ENCODE measurements around the gene RP9. TPM values are rescaled to one million over a fixed set of nuclear protein-coding genes. Genes with fewer than 3 reads are reported as not detected.

RP9 gene
- total RNA-seq, 1 donor from 2014 or later: 29.4 TPM

DNA sequence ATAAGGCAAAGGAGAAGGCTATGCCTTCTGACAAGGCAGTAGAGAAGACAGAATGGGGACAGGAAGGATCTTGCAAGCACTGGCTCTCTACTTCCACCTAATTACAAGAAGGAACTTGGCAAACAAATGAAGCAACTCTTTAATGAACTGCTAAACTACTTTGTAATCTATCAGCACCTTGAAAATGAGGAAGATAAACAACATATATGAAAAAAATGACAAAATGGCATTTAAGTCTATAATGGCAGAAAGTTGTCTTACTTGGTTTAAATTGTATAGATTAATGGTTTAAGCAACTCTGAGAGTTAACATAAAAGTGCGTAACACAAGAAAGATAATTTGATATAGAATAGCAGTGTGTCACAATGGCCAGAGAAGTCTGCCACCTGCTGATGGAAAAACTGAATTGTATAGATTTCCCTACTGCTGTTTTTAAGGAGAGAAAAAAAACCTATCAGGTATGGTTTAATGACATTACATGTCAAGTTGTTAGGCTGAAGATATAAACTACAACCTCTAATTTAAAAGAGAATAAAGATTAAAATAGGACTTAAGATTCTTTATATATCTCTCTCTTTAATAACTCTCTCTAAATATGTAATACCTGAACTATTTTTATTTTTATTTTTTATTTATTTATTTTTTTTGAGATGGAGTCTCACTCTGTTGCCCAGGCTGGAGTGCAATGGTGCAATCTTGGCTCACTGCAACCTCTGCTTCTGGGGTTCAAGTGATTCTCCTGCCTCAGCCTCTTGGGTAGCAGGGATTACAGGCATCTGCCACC is 58.5 kb downstream of the RP9 start:
- H2AFZ ChIP-seq (replicated peaks): no peak overlapping the region
- no peaks in the 10 kb centered on the region for H3K27me3 ChIP-seq
- Mint-ChIP-seq H3K27me3 (ENCODE audit: insufficient read depth, low read depth) (peaks cover 2% of the 10 kb centered on the region), H3K4me1 (peaks cover 3% of the 10 kb centered on the region), H3K27ac (no peak overlapping the region), H3K9me3 (no peaks in the 10 kb centered on the region), H3K4me3 (no peak overlapping the region), H3K36me3 (peaks cover 8% of the 10 kb centered on the region)
- no peaks in the 10 kb centered on the region for H3K9me3 ChIP-seq (ENCODE audit: low read depth)
- no peak overlapping the region for H3K9ac ChIP-seq
- H3F3A ChIP-seq (ENCODE audit: low read depth): peaks cover 3% of the 10 kb centered on the region
- H3K27ac ChIP-seq: no peak overlapping the region
- no peaks in the 10 kb centered on the region for H3K36me3 ChIP-seq
- peak; percentile 33 for DNase-seq (ENCODE audit: low spot score)
- no peak overlapping the region for H3K4me3 ChIP-seq
- H3K79me2 ChIP-seq (ENCODE audit: low read depth): peaks cover 99% of the 10 kb centered on the region
- H3K4me1 ChIP-seq: no peaks in the 10 kb centered on the region
- H4K20me1 ChIP-seq (ENCODE audit: low read depth): peaks cover 39% of the 10 kb centered on the region
- TF ChIP-seq EZH2phosphoT487 (IDR thresholded peaks at IDR 0.05) (no peak), EZH2 (IDR thresholded peaks at IDR 0.05) (no peak)
- TF ChIP-seq, protein P1, sequence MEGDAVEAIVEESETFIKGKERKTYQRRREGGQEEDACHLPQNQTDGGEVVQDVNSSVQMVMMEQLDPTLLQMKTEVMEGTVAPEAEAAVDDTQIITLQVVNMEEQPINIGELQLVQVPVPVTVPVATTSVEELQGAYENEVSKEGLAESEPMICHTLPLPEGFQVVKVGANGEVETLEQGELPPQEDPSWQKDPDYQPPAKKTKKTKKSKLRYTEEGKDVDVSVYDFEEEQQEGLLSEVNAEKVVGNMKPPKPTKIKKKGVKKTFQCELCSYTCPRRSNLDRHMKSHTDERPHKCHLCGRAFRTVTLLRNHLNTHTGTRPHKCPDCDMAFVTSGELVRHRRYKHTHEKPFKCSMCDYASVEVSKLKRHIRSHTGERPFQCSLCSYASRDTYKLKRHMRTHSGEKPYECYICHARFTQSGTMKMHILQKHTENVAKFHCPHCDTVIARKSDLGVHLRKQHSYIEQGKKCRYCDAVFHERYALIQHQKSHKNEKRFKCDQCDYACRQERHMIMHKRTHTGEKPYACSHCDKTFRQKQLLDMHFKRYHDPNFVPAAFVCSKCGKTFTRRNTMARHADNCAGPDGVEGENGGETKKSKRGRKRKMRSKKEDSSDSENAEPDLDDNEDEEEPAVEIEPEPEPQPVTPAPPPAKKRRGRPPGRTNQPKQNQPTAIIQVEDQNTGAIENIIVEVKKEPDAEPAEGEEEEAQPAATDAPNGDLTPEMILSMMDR (IDR thresholded peaks at IDR 0.05): peak; percentile 65
- H3K4me2 ChIP-seq: no peak overlapping the region

DNA sequence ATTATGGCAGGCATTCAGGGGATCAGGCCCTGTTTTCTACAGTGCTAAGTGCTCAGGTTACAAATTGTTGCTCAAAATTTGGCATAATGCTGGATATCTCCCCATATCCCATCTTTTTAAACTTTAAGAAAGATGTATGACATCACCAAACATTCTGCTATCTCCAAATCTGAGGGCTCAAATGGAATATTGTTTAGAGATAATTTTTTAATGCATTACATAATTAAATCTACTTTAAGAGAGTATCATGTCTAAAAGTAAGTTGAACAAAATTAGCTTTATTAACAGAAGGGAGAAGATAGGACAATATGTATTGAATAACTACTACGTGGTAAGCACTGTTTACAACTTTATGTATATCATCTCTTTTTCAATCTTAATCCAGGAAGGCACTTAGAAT is 60.5 kb downstream of the RP9 start:
- no peak for DNase-seq (ENCODE audit: low spot score)
- TF ChIP-seq, protein P1 (IDR thresholded peaks at IDR 0.05): no peak
- no peak for TF ChIP-seq EZH2phosphoT487 (IDR thresholded peaks at IDR 0.05)
- no peak for TF ChIP-seq EZH2 (IDR thresholded peaks at IDR 0.05)
- Histone ChIP-seq H3K9ac (no peak overlapping the region), H2AFZ (replicated peaks) (no peak overlapping the region), H3K36me3 (no peaks in the 10 kb centered on the region), H3K4me3 (no peak overlapping the region), H4K20me1 (ENCODE audit: low read depth) (peaks cover 36% of the 10 kb centered on the region), H3K4me1 (no peaks in the 10 kb centered on the region), H3K4me2 (no peak overlapping the region), H3F3A (ENCODE audit: low read depth) (peaks cover 3% of the 10 kb centered on the region), H3K79me2 (ENCODE audit: low read depth) (peaks cover 98% of the 10 kb centered on the region), H3K27ac (no peak overlapping the region), H3K27me3 (no peaks in the 10 kb centered on the region), H3K9me3 (ENCODE audit: low read depth) (no peaks in the 10 kb centered on the region)
- H3K27me3 Mint-ChIP-seq (ENCODE audit: insufficient read depth, low read depth): no peaks in the 10 kb centered on the region
- no peak overlapping the region for H3K4me3 Mint-ChIP-seq
- H3K9me3 Mint-ChIP-seq: no peaks in the 10 kb centered on the region
- H3K4me1 Mint-ChIP-seq: peaks cover 3% of the 10 kb centered on the region
- no peak overlapping the region for H3K27ac Mint-ChIP-seq
- peaks cover 5% of the 10 kb centered on the region for H3K36me3 Mint-ChIP-seq

- Histone ChIP-seq H3K9ac (no peak overlapping the region), H3K4me1 (no peaks in the 10 kb centered on the region), H3K9me3 (ENCODE audit: low read depth) (no peaks in the 10 kb centered on the region), H3F3A (ENCODE audit: low read depth) (peaks cover 3% of the 10 kb centered on the region), H3K4me3 (no peak overlapping the region), H3K36me3 (no peaks in the 10 kb centered on the region), H2AFZ (replicated peaks) (no peak overlapping the region), H3K79me2 (ENCODE audit: low read depth) (peaks cover 98% of the 10 kb centered on the region), H3K27ac (no peak overlapping the region), H3K4me2 (no peak overlapping the region), H3K27me3 (no peaks in the 10 kb centered on the region), H4K20me1 (ENCODE audit: low read depth) (peaks cover 41% of the 10 kb centered on the region)
- peaks cover 6% of the 10 kb centered on the region for H3K4me1 Mint-ChIP-seq
- no peak overlapping the region for H3K4me3 Mint-ChIP-seq
- H3K27me3 Mint-ChIP-seq (ENCODE audit: insufficient read depth, low read depth): peaks cover 3% of the 10 kb centered on the region
- no peak for DNase-seq (ENCODE audit: low spot score)
- no peak overlapping the region for H3K27ac Mint-ChIP-seq
- TF ChIP-seq EZH2 (IDR thresholded peaks at IDR 0.05) (no peak), EZH2phosphoT487 (IDR thresholded peaks at IDR 0.05) (no peak)
- TF ChIP-seq, protein P1 (IDR thresholded peaks at IDR 0.05): no peak
- no peaks in the 10 kb centered on the region for H3K9me3 Mint-ChIP-seq
- peaks cover 7% of the 10 kb centered on the region for H3K36me3 Mint-ChIP-seq
Observed at GRCh38 chr7:33048257-33048656, 60.9 kb downstream of the RP9 start.
